Neural progenitor cell (in vitro differentiated cells): ENCODE measurements around the gene KCP. TPM values are rescaled to one million over a fixed set of nuclear protein-coding genes. Genes with fewer than 3 reads are reported as not detected.
A peak's percentile ranks its signal among the peaks of the same experiment; 100 is the strongest.

Experiments used
- DNase-seq: peaks from one replicate; pipeline ENCODE4 v3.0.0-alpha.2; 2016; ENCODE audit warnings: low spot score
- H2AFZ ChIP-seq: fragments of 200-600 bp; sonication (generic); replicated peaks from 2 replicates; pipeline ENCODE4 v1.6.1; 2016; ENCODE audit warnings: antibody characterized with exemption
- H3F3A ChIP-seq: fragments of 200-600 bp; sonication (generic); 2 replicates; pipeline ENCODE4 v1.6.1; 2016; ENCODE audit warnings: antibody characterized with exemption, low read depth
- H3K27ac ChIP-seq: fragments of 200-600 bp; sonication (generic); 2 replicates; pipeline ENCODE4 v1.5.1; 2016; ENCODE audit warnings: mild to moderate bottlenecking
- H3K27me3 ChIP-seq: fragments of 200-600 bp; sonication (generic); 2 replicates; pipeline ENCODE4 v1.6.1; 2016; ENCODE audit warnings: mild to moderate bottlenecking, moderate library complexity
- H3K36me3 ChIP-seq: fragments of 200-600 bp; sonication (generic); 2 replicates; pipeline ENCODE4 v1.5.1; 2016
- H3K4me1 ChIP-seq: fragments of 200-600 bp; sonication (generic); 2 replicates; pipeline ENCODE4 v1.6.1; 2016; ENCODE audit warnings: mixed run types
- H3K4me2 ChIP-seq: fragments of 200-600 bp; sonication (generic); 2 replicates; pipeline ENCODE4 v1.6.1; 2016
- H3K4me3 ChIP-seq: fragments of 200-600 bp; sonication (generic); 2 replicates; pipeline ENCODE4 v1.5.1; 2016
- H3K79me2 ChIP-seq: fragments of 200-600 bp; sonication (generic); 2 replicates; pipeline ENCODE4 v1.6.1; 2016; ENCODE audit warnings: low read depth
- H3K9ac ChIP-seq: fragments of 200-600 bp; sonication (generic); 2 replicates; pipeline ENCODE4 v1.6.1; 2016
- H3K9me3 ChIP-seq: fragments of 200-600 bp; sonication (generic); 2 replicates; pipeline ENCODE4 v1.5.1; 2016; ENCODE audit warnings: low read depth
- H4K20me1 ChIP-seq: fragments of 200-600 bp; sonication (generic); 2 replicates; pipeline ENCODE4 v1.6.1; 2016; ENCODE audit warnings: low read depth
- H3K27ac Mint-ChIP-seq: 3 replicates; pipeline ENCODE4 v1.8.0; 2021; ENCODE audit warnings: mixed read lengths
- H3K27me3 Mint-ChIP-seq: 2 replicates; pipeline ENCODE4 v1.8.0; 2022; ENCODE audit warnings: low read depth, mild to moderate bottlenecking, inconsistent platforms, moderate library complexity, mixed read lengths; ENCODE audit not compliant: insufficient read depth
- H3K36me3 Mint-ChIP-seq: 3 replicates; pipeline ENCODE4 v1.8.0; 2021; ENCODE audit warnings: mixed read lengths
- H3K4me1 Mint-ChIP-seq: 3 replicates; pipeline ENCODE4 v1.8.0; 2021; ENCODE audit warnings: mixed read lengths
- H3K4me3 Mint-ChIP-seq: 3 replicates; pipeline ENCODE4 v1.8.0; 2021; ENCODE audit warnings: mild to moderate bottlenecking, moderate library complexity, mixed read lengths
- H3K9me3 Mint-ChIP-seq: 3 replicates; pipeline ENCODE4 v1.8.0; 2020; ENCODE audit warnings: mixed read lengths
- CTCF ChIP-seq: fragments of 200-600 bp; sonication (generic); IDR thresholded peaks from 2 replicates; pipeline ENCODE4 v1.5.1; 2017; ENCODE audit warnings: antibody characterized with exemption, mild to moderate bottlenecking
- EZH2 ChIP-seq: fragments of 200-600 bp; sonication (generic); IDR thresholded peaks from 2 replicates; pipeline ENCODE4 v1.6.1; 2017; ENCODE audit warnings: antibody characterized with exemption, mild to moderate bottlenecking, moderate library complexity
- EZH2phosphoT487 ChIP-seq: fragments of 200-600 bp; sonication (generic); IDR thresholded peaks from 2 replicates; pipeline ENCODE4 v1.6.1; 2017; ENCODE audit warnings: antibody characterized with exemption
- total RNA-seq: library from RNA; depleted of rRNA; stranded (reverse); fragments of >200 nt; gene quantifications from 2 replicates; pipeline ENCODE4 v1.2.3, GENCODE V29; 2015; ENCODE audit warnings: low replicate concordance

The KCP gene
- total RNA-seq, 1 donor from 2014 or later, result 0.06 TPM

DNA sequence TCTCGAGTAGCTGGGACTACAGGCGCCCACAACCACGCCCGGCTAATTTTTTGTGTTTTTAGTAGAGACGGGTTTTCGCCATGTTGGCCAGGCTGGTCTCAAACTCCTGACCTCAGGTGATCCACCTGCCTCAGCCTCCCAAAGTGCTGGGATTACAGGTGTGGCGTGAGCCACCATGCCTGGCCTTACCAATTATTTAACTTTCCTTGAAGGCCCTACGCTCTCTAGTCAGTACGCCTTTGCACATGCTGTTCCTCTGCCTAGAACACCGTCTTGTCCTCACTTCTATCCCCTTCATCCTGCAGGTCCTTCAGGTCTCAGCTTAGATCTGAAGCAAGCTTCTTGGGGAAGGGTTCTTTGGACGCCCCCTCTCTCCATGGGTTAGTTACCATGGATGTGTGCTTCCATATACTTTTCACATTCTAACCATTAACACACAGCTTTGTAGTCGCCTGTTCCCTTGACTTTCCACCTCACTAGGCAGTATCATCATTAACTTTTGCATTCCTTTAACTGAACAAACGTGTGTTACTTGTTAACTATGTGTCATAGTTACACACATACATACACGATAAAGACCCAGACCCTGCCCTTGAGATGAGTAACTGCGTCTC is 48.4 kb downstream of the KCP start:
- Mint-ChIP-seq H3K4me3 (peak overlapping the region; percentile 100), H3K4me1 (peaks cover 23% of the 10 kb centered on the region), H3K27me3 (peaks cover 11% of the 10 kb centered on the region), H3K9me3 (no peaks in the 10 kb centered on the region), H3K27ac (peak overlapping the region; percentile 8), H3K36me3 (peaks cover 7% of the 10 kb centered on the region)
- Histone ChIP-seq H4K20me1 (peaks cover 11% of the 10 kb centered on the region), H3K4me3 (peak overlapping the region; percentile 80), H3K36me3 (no peaks in the 10 kb centered on the region), H3K9ac (no peak overlapping the region), H3K27me3 (peaks cover 5% of the 10 kb centered on the region), H2AFZ (no peak overlapping the region), H3K9me3 (no peaks in the 10 kb centered on the region), H3K4me1 (peaks cover 5% of the 10 kb centered on the region), H3K27ac (no peak overlapping the region), H3K79me2 (peaks cover 14% of the 10 kb centered on the region), H3F3A (no peaks in the 10 kb centered on the region), H3K4me2 (peak overlapping the region; percentile 67)
- TF ChIP-seq CTCF (no peak), EZH2 (no peak), EZH2phosphoT487 (no peak)
- DNase-seq, result no peak

DNA sequence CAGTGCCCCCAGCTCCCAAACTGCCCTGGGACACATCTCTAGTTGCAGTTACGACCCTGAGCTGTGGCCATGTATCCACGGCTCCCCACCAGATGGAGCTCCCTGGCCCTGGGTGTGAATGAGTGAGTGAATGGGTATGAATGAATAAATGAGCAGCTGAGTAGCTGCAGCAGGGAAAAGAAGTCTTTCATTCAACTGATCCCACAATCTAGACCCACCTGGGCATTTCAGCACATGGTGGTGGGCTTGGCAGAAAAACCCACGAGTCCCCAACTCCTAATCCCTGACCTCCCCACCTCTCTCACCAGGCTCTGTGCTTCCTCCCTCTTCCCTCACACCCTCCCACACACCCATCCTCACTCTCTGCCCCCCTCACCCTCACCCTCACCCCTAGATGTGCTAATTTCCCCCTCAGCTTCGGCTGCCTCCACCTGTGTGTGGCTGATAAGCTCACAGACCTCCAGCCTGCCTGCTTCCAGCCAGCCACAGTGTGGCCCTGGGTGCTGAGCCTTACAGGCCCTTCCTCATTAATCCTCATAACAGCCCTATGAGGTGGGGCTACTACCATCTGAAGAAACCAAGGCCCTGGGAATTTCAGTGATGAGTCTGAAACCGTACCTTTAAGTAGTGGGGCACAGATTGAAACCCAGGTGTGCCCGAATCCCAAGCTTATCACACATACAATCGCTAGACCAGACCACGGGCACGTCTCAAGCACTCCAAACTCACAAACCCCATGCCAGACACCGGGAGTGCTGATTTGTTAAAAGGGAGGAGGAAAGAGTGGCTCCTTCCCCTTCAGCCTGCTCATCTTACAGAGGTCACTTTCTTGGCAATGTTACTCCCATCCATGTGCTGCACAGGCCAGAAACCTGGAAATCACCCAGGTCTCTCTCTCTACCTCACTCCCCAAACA is 50.1 kb downstream of the KCP start:
- H3K36me3 ChIP-seq, result no peaks in the 10 kb centered on the region
- no peak overlapping the region for H3K27ac ChIP-seq
- Mint-ChIP-seq H3K36me3 (peaks cover 3% of the 10 kb centered on the region), H3K27ac (peak overlapping the region; percentile 90), H3K4me1 (peaks cover 23% of the 10 kb centered on the region), H3K27me3 (peaks cover 13% of the 10 kb centered on the region), H3K9me3 (no peaks in the 10 kb centered on the region), H3K4me3 (peak overlapping the region; percentile 52)
- H2AFZ ChIP-seq, result no peak overlapping the region
- peak; percentile 27 for DNase-seq
- no peak overlapping the region for H3K9ac ChIP-seq
- no peaks in the 10 kb centered on the region for H3K9me3 ChIP-seq
- H4K20me1 ChIP-seq, result peaks cover 11% of the 10 kb centered on the region
- H3K27me3 ChIP-seq, result no peaks in the 10 kb centered on the region
- peaks cover 14% of the 10 kb centered on the region for H3K79me2 ChIP-seq
- H3K4me1 ChIP-seq, result peaks cover 5% of the 10 kb centered on the region
- H3K4me2 ChIP-seq, result no peak overlapping the region
- TF ChIP-seq CTCF (peak; percentile 27), EZH2phosphoT487 (no peak)
- no peaks in the 10 kb centered on the region for H3F3A ChIP-seq
- H3K4me3 ChIP-seq, result no peak overlapping the region

DNA sequence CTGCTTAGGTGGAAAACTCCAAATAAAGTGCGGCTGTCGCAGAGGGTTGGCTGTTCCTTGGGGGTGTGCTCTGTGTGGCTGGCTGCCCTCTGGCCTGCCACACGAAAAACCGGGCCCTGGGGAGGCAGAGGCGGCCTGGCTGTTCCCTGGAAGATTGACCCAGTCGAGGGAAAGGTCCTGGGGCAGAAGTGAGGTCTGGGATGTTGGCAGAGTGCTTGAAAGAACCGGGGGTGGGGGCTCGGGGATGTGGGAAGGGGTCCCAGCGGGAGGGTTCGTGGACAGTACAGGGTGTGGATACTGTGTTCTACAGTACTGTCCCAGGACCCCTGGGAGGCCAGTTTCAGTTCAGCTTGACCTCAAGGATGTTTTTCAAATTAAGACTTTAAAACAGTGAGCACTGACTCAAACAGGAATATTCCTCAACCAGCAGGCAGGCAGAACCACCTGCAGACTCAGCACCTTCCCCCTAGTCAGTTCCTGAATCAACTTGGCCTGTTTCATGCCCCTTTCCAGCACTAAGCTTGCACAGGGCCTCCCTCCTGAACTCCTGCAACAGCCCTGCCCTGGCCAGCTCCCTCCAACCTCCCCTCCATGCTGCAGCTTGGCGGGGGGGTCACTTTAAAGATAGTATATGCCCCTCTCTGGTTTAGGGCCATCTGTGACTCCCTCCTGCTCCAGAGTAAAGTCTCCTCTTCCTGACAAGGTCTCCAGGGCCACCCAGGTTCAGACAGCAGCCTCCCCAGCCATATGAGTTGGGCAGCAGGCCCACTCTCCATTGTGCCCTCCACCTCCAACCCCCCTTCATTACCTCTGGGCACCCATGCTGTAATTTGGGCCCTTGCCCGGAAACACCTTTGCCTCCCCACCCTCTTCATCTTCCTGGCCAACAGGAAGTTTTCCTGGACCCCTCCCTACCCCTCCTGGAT is 51.0 kb downstream of the KCP start:
- Mint-ChIP-seq H3K9me3 (no peaks in the 10 kb centered on the region), H3K27ac (peak overlapping the region; percentile 82), H3K4me3 (peak overlapping the region; percentile 52), H3K27me3 (peaks cover 15% of the 10 kb centered on the region), H3K36me3 (no peaks in the 10 kb centered on the region), H3K4me1 (peaks cover 23% of the 10 kb centered on the region)
- no peak overlapping the region for H3K9ac ChIP-seq
- H3K4me1 ChIP-seq, result peaks cover 5% of the 10 kb centered on the region
- peaks cover 14% of the 10 kb centered on the region for H3K79me2 ChIP-seq
- no peak overlapping the region for H2AFZ ChIP-seq
- TF ChIP-seq EZH2phosphoT487 (no peak), EZH2 (no peak), CTCF (no peak)
- H3K4me3 ChIP-seq, result no peak overlapping the region
- H3F3A ChIP-seq, result no peaks in the 10 kb centered on the region
- no peak overlapping the region for H3K4me2 ChIP-seq
- H4K20me1 ChIP-seq, result peaks cover 11% of the 10 kb centered on the region
- H3K27ac ChIP-seq, result no peak overlapping the region
- DNase-seq, result no peak
- H3K27me3 ChIP-seq, result no peaks in the 10 kb centered on the region
- no peaks in the 10 kb centered on the region for H3K9me3 ChIP-seq
- H3K36me3 ChIP-seq, result no peaks in the 10 kb centered on the region
